CD14-positive monocyte (primary cell): ENCODE data around the gene SPTBN1. TPM values are rescaled to one million over a fixed set of nuclear protein-coding genes. Genes with fewer than 3 reads are reported as not detected.

Experiments
- DNase-seq, 3 donors: peaks; one replicate each; pipeline ENCODE4 v3.0.0-alpha.2; 2011 to 2022
- H2AFZ ChIP-seq: 2 replicates; pipeline ENCODE4 v1.6.0; 2012; ENCODE audit warnings: mild to moderate bottlenecking, low read depth, low read length, inconsistent platforms; ENCODE audit not compliant: insufficient read depth, poor library complexity, severe bottlenecking
- H3K27ac ChIP-seq, 2 donors: 1 replicate in 1 of 2; 2 replicates in 1 of 2; pipeline ENCODE4 v1.5.1; 2012 to 2013; ENCODE audit warnings: low read length in 2 of 2, control low read depth in 1 of 2, inconsistent platforms in 1 of 2, low read depth in 1 of 2, mild to moderate bottlenecking in 1 of 2
- H3K27me3 ChIP-seq, 2 donors: one replicate each; pipeline versions ENCODE4 v1.6.0 to v1.6.1; 2011 to 2013; ENCODE audit warnings: low read length in 2 of 2; ENCODE audit not compliant: control insufficient read depth in 2 of 2, insufficient read depth in 2 of 2
- H3K36me3 ChIP-seq, 2 donors: replicated peaks in 1 of 2; 1 replicate in 1 of 2; 2 replicates in 1 of 2; pipeline versions ENCODE4 v1.5.1 to v1.6.1; 2012 to 2013; ENCODE audit warnings: low read length in 2 of 2, control low read depth in 1 of 2, inconsistent platforms in 1 of 2, mild to moderate bottlenecking in 1 of 2; ENCODE audit not compliant: insufficient read depth in 2 of 2, control insufficient read depth in 1 of 2
- H3K4me1 ChIP-seq, 2 donors: 1 replicate in 1 of 2; 2 replicates in 1 of 2; pipeline versions ENCODE4 v1.5.1 to v1.6.1; 2012 to 2013; ENCODE audit warnings: low read length in 2 of 2, control low read depth in 1 of 2, inconsistent platforms in 1 of 2, mild to moderate bottlenecking in 1 of 2, moderate library complexity in 1 of 2; ENCODE audit not compliant: insufficient read depth in 2 of 2, control insufficient read depth in 1 of 2
- H3K4me2 ChIP-seq: replicated peaks from 2 replicates; pipeline ENCODE3; 2012; ENCODE audit warnings: low read length, moderate library complexity, mild to moderate bottlenecking; ENCODE audit not compliant: poor library complexity, severe bottlenecking; ENCODE audit errors: extremely low read depth
- H3K4me3 ChIP-seq, 3 experiments: fragments of 200-600 bp in 1 of 3; sonication (generic) in 1 of 3; replicated peaks in 1 of 3; 1 replicate in 2 of 3; 2 replicates in 1 of 3; pipeline ENCODE4 v1.5.1; 2011 to 2013; ENCODE audit warnings: low read length in 3 of 3, mild to moderate bottlenecking in 3 of 3, control low read depth in 2 of 3, low read depth in 2 of 3, inconsistent platforms in 1 of 3, moderate library complexity in 1 of 3
- H3K79me2 ChIP-seq: 2 replicates; pipeline ENCODE4 v1.6.0; 2012; ENCODE audit warnings: mild to moderate bottlenecking, control low read depth, inconsistent platforms, low read length, moderate library complexity; ENCODE audit not compliant: insufficient read depth
- H3K9ac ChIP-seq: 2 replicates; pipeline ENCODE4 v1.6.0; 2017; ENCODE audit warnings: low read length, mild to moderate bottlenecking; ENCODE audit not compliant: insufficient read depth, poor library complexity, severe bottlenecking
- H3K9me3 ChIP-seq, 2 donors: replicated peaks in 1 of 2; 1 replicate in 1 of 2; 2 replicates in 1 of 2; pipeline versions ENCODE4 v1.5.1 to v1.6.1; 2012 to 2013; ENCODE audit warnings: low read length in 2 of 2, control low read depth in 1 of 2; ENCODE audit not compliant: control insufficient read depth in 1 of 2, insufficient read depth in 1 of 2
- H4K20me1 ChIP-seq: 2 replicates; pipeline ENCODE4 v1.6.0; 2012; ENCODE audit warnings: mild to moderate bottlenecking, low read length, control low read depth, moderate library complexity; ENCODE audit not compliant: insufficient read depth
- H3K27ac Mint-ChIP-seq, 7 donors: one replicate each; pipeline ENCODE4 v1.8.0; 2020; ENCODE audit warnings: mild to moderate bottlenecking in 7 of 7, mixed read lengths in 7 of 7, moderate library complexity in 6 of 7, inconsistent platforms in 2 of 7
- H3K27me3 Mint-ChIP-seq, 3 donors: one replicate each; pipeline ENCODE4 v1.8.0; 2021 to 2022; ENCODE audit warnings: low read depth in 3 of 3, mild to moderate bottlenecking in 3 of 3, mixed read lengths in 3 of 3, moderate library complexity in 3 of 3, inconsistent platforms in 1 of 3
- H3K36me3 Mint-ChIP-seq, 2 donors: one replicate each; pipeline ENCODE4 v1.8.0; 2020; ENCODE audit warnings: mixed read lengths in 2 of 2, inconsistent platforms in 1 of 2, mild to moderate bottlenecking in 1 of 2
- H3K4me1 Mint-ChIP-seq: one replicate; pipeline ENCODE4 v1.8.0; 2020; ENCODE audit warnings: mild to moderate bottlenecking, mixed read lengths
- H3K4me3 Mint-ChIP-seq, 2 donors: one replicate each; pipeline ENCODE4 v1.8.0; 2020; ENCODE audit warnings: mild to moderate bottlenecking in 2 of 2, mixed read lengths in 2 of 2, moderate library complexity in 1 of 2
- H3K9me3 Mint-ChIP-seq, 7 donors: one replicate each; pipeline ENCODE4 v1.8.0; 2020 to 2022; ENCODE audit warnings: mixed read lengths in 7 of 7, mild to moderate bottlenecking in 6 of 7, moderate library complexity in 6 of 7, inconsistent platforms in 2 of 7
- WGBS: methylation state at CpG from one replicate; pipeline ENCODE4 v1.1.5; 2013; ENCODE audit warnings: missing lambda C conversion rate; ENCODE audit not compliant: insufficient coverage; 5-methylcytosine and 5-hydroxymethylcytosine counted together
- intact Hi-C, 2 donors: fragments of 100-400 bp; cut with micrococcal nuclease; formaldehyde crosslinking; loops; one replicate each; pipeline versions ENCODE4 v1.15.0 to v1.15.1; 2023
- polyA plus RNA-seq, 3 donors: library from polyadenylated mRNA; depleted of rRNA in 1 of 3; unstranded in 2 of 3; stranded (reverse) in 1 of 3; fragments of 300-500 nt in 2 of 3; fragments of >200 nt in 1 of 3; fragmentation: Illumina TruSeq in 2 of 3; gene quantifications; 1 replicate in 2 of 3; 2 replicates in 1 of 3; pipeline ENCODE4 v1.2.3, GENCODE V29; 2012 to 2021
- TF ChIP-seq, protein P1 (sequence below): fragments of 200-600 bp; IDR thresholded peaks from one replicate; pipeline ENCODE4 v1.8.0; 2022; ENCODE audit warnings: antibody characterized with exemption, mild to moderate bottlenecking

The SPTBN1 gene
- polyA plus RNA-seq, 3 donors = 0.79 to 2.8 (median 1.7) TPM

DNA sequence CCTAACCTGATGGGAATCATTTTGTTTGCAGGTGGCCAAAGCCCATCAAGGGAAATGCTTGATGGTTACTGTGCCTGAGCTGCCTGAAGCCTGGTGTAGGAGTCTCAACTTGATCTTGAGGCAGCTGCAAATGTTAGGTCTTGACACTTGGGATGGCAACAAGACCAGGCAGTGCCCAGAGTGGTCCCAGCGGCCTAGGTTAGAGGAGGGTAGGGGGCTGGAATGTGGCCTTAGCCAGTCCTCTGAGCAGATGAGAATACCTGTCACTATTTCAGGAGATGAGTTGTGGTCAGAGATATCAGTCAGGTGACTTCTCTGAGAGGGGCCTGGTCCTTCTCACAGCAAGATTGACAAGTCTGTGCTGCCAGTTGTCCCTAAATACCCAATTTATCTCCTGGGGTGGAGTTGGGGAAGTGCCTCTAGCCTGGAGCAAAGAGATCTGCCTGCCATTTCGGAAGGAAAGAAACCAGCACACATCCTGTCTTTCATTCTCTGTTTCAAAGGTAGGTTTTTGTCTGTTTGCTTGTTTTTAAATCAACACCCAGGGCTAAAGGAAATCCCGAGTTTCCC lies 13.4 kb downstream of the SPTBN1 start:
- no peaks in the 10 kb centered on the region for H3K9me3 Mint-ChIP-seq
- Histone ChIP-seq H4K20me1 (no peaks in the 10 kb centered on the region), H3K4me2 (no peak overlapping the region), H3K36me3 (no peaks in the 10 kb centered on the region), H2AFZ (no peak overlapping the region), H3K27ac (no peak overlapping the region), H3K79me2 (no peaks in the 10 kb centered on the region), H3K4me3 (no peak overlapping the region), H3K27me3 (no peaks in the 10 kb centered on the region), H3K9me3 (no peaks in the 10 kb centered on the region), H3K4me1 (no peaks in the 10 kb centered on the region), H3K9ac (no peak overlapping the region)
- no peak overlapping the region for H3K4me3 Mint-ChIP-seq
- DNase-seq = no peak
- H3K4me1 Mint-ChIP-seq = no peaks in the 10 kb centered on the region
- TF ChIP-seq, protein P1, sequence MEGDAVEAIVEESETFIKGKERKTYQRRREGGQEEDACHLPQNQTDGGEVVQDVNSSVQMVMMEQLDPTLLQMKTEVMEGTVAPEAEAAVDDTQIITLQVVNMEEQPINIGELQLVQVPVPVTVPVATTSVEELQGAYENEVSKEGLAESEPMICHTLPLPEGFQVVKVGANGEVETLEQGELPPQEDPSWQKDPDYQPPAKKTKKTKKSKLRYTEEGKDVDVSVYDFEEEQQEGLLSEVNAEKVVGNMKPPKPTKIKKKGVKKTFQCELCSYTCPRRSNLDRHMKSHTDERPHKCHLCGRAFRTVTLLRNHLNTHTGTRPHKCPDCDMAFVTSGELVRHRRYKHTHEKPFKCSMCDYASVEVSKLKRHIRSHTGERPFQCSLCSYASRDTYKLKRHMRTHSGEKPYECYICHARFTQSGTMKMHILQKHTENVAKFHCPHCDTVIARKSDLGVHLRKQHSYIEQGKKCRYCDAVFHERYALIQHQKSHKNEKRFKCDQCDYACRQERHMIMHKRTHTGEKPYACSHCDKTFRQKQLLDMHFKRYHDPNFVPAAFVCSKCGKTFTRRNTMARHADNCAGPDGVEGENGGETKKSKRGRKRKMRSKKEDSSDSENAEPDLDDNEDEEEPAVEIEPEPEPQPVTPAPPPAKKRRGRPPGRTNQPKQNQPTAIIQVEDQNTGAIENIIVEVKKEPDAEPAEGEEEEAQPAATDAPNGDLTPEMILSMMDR = no peak
- peaks cover 2 to 3% (median 2%) of the 10 kb centered on the region in 3 donors for H3K27me3 Mint-ChIP-seq
- WGBS = 50% methylated on average over 2 of the region's 3 CpGs
- no peaks in the 10 kb centered on the region for H3K36me3 Mint-ChIP-seq
- intact Hi-C loops = loop anchor here in 1 of 2 donors (10.0 kb wide), 1 partner anchor 255 kb away; no protein-coding TSS in a partner anchor
- H3K27ac Mint-ChIP-seq = no peak overlapping the region

DNA sequence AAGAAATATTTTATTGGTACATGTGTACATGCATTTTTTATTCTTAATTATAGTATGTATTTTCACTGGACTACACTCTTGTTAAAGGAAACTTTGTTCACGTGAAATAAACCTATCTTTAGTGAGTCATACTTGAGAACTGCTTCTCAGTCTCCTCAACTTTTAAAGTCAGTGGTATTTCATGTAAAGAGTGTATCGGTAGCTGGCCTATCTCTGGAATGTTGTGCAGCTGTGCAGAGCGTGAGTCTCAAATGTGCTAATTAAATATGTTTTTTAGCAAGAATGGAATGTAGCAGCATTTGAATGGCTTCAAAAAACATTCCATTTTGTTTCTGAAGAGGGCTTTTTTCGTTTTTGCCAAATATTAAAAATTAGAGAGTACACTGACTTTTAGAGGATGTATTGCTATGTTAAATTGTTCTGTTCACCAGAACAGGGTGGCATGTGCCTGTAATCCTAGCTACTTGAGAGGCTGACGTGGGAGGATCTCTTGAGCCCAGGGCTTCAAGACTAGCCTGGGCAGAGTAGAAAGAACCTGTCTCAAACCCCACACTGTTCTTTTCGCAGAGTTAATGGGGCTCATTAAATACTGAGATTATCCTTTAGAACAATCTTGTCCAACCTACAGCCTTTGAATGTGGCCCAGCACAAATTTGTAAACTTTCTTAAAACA lies 14.3 kb downstream of the SPTBN1 start:
- H3K27me3 ChIP-seq = no peaks in the 10 kb centered on the region
- Mint-ChIP-seq H3K4me1 (no peaks in the 10 kb centered on the region), H3K27ac (no peak overlapping the region), H3K27me3 (peaks cover 2 to 3% (median 2%) of the 10 kb centered on the region in 3 donors), H3K9me3 (no peaks in the 10 kb centered on the region), H3K36me3 (no peaks in the 10 kb centered on the region), H3K4me3 (no peak overlapping the region)
- H3K4me1 ChIP-seq = no peaks in the 10 kb centered on the region
- H3K36me3 ChIP-seq = no peaks in the 10 kb centered on the region
- H2AFZ ChIP-seq = no peak overlapping the region
- no peak overlapping the region for H3K27ac ChIP-seq
- intact Hi-C loops = no loop called here
- TF ChIP-seq, protein P1 = no peak
- H3K4me2 ChIP-seq = no peak overlapping the region
- no peaks in the 10 kb centered on the region for H3K79me2 ChIP-seq
- H4K20me1 ChIP-seq = no peaks in the 10 kb centered on the region
- no peak overlapping the region for H3K4me3 ChIP-seq
- DNase-seq = no peak
- WGBS = 100% methylated on average over 1 of the region's 6 CpGs
- no peaks in the 10 kb centered on the region for H3K9me3 ChIP-seq
- no peak overlapping the region for H3K9ac ChIP-seq
